Measurements from ENCODE around the gene KIF2C. TPM values are rescaled to one million over a fixed set of nuclear protein-coding genes. Genes with fewer than 3 reads are reported as not detected.

KIF2C gene
- total RNA-seq, 1 donor from 2014 or later, result 56.5 TPM

DNA sequence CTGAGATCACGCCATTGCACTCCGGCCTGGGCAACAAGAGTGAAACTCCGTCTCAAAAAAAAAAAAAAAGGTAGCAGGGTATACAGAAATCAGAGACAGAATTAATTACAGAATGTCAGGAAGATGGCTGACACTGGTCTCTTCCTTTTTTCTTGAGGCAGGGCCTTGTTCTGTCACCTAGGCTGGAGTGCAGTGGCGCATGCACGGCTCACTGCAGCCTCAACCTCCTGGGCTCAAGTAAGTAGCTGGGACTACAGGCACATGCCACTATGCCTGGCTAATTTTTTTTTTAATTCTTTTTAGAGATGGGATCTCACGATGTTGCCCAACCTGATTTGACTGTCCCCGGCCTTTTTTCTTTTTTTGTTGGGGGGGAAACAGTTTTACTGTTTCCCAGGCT lies 25.1 kb upstream of the KIF2C start:
- no peak for DNase-seq (ENCODE audit: extremely low spot score, unreplicated experiment)
- no peak overlapping the region for H3K4me3 Mint-ChIP-seq
- H3K9me3 Mint-ChIP-seq, result peaks cover 4% of the 10 kb centered on the region
- TF ChIP-seq, protein P1, sequence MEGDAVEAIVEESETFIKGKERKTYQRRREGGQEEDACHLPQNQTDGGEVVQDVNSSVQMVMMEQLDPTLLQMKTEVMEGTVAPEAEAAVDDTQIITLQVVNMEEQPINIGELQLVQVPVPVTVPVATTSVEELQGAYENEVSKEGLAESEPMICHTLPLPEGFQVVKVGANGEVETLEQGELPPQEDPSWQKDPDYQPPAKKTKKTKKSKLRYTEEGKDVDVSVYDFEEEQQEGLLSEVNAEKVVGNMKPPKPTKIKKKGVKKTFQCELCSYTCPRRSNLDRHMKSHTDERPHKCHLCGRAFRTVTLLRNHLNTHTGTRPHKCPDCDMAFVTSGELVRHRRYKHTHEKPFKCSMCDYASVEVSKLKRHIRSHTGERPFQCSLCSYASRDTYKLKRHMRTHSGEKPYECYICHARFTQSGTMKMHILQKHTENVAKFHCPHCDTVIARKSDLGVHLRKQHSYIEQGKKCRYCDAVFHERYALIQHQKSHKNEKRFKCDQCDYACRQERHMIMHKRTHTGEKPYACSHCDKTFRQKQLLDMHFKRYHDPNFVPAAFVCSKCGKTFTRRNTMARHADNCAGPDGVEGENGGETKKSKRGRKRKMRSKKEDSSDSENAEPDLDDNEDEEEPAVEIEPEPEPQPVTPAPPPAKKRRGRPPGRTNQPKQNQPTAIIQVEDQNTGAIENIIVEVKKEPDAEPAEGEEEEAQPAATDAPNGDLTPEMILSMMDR (conservative IDR thresholded peaks at IDR 0.05), result no peak
- H3K36me3 Mint-ChIP-seq, result peaks cover 4% of the 10 kb centered on the region
- peaks cover 6% of the 10 kb centered on the region for H3K4me1 Mint-ChIP-seq (ENCODE audit: unreplicated experiment)
- peaks cover 8% of the 10 kb centered on the region for H3K27me3 Mint-ChIP-seq
- peak overlapping the region; percentile 42 for H3K27ac Mint-ChIP-seq

DNA sequence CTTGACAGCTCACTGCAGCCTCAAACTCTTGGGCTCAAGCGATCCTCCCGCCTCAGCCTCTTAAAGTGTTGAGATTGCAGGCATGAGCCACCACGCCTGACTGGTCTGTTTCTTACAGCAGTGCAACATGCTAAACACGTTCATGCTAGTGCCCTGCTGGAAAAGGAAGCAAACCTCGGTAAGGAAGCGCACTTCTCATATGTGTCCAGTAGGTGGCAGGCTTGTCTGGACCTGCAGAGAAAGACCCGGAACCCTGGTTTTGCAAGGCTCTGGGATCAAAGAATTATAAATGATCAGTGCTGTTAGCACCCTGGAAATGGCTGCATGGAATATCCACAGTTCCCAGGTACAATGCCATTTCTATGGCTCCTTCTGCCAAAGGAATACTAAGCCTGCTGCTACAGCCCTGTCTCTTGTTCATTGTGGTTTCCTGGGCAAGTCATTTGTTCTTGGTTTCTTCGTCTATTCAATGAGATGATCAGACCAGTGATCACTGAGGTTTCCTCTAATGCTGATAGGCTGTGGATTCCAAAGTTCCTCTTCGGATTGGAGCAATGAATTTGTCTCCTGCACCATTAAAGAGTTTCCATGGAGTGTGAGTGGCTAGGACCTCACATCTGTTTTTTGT lies 24.6 kb upstream of the KIF2C start:
- Mint-ChIP-seq H3K27me3 (peaks cover 8% of the 10 kb centered on the region), H3K9me3 (peaks cover 4% of the 10 kb centered on the region), H3K27ac (peak overlapping the region; percentile 42), H3K4me3 (no peak overlapping the region), H3K4me1 (ENCODE audit: unreplicated experiment) (peaks cover 6% of the 10 kb centered on the region), H3K36me3 (peaks cover 4% of the 10 kb centered on the region)
- TF ChIP-seq, protein P1 (conservative IDR thresholded peaks at IDR 0.05), result peak; percentile 97
- DNase-seq (ENCODE audit: extremely low spot score, unreplicated experiment), result no peak

DNA sequence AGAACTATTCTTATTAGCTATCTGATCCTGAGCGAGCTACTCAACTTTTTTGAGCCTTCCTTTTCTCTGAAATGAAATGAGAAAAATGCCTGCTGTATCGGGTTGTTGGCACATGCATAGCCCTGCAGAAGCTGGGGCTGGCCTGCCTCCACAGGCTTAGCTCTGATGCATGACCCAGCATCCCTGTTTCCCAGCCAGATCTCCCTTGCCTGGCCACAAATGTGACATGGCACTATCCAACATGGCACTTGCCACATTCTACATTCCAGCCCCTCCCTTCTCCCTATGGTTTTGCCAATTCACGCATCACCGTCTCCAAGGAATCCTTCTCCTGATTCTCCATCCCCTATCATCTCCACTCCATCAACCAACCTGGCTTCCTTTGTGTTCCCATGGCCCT lies 22.5 kb upstream of the KIF2C start:
- Mint-ChIP-seq H3K27me3 (no peaks in the 10 kb centered on the region), H3K4me1 (ENCODE audit: unreplicated experiment) (peaks cover 6% of the 10 kb centered on the region)
- TF ChIP-seq, protein P1 (conservative IDR thresholded peaks at IDR 0.05), result no peak

DNA sequence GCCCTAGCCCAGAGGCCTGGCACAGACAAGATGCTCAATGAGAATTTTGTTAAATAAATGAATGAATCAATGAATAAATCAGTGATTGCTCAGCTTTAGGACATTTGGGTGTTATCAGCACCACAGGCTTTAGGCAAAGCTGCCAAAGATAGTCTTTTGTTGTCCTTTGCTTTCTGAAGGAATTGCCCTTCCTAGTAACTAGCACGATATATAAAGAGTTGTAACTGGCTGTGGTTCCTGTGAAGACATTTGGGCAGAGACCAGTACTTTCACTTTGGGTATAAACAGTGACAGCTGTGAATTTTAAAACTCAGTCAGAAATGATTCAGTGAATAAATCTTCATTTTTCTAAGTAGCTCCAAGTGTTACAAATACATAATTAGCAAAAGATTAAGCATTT lies 22.0 kb upstream of the KIF2C start:
- Mint-ChIP-seq H3K4me1 (ENCODE audit: unreplicated experiment) (peaks cover 6% of the 10 kb centered on the region), H3K36me3 (no peaks in the 10 kb centered on the region), H3K4me3 (no peak overlapping the region), H3K27ac (no peak overlapping the region), H3K27me3 (no peaks in the 10 kb centered on the region), H3K9me3 (no peaks in the 10 kb centered on the region)
- DNase-seq (ENCODE audit: extremely low spot score, unreplicated experiment), result no peak
- TF ChIP-seq, protein P1 (conservative IDR thresholded peaks at IDR 0.05), result no peak

More for the DNA sequence above, 22.5 kb upstream of the KIF2C start:
- H3K4me3 Mint-ChIP-seq, result no peak overlapping the region
- no peak overlapping the region for H3K27ac Mint-ChIP-seq
- DNase-seq (ENCODE audit: extremely low spot score, unreplicated experiment), result no peak
- no peaks in the 10 kb centered on the region for H3K36me3 Mint-ChIP-seq
- H3K9me3 Mint-ChIP-seq, result no peaks in the 10 kb centered on the region

DNA sequence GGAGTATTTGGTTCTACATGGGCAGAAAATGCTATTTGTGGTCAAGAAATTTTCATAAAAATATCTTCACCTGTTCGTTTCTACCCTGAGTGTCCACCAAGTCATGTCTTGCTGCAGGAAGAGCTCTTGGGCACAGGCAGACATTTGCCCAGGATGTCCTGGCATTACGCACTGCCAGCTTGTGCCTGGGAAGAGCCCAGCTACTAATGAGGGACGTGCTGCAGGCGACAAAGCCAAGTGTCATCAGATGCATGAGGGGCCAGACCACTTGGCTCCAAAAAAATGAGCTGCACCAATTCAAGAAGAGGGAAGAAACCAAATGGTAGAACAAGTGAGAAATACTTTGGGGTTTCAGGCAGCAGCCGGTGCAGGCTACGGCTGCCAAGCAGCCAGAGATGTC lies 21.5 kb upstream of the KIF2C start:
- Mint-ChIP-seq H3K27me3 (no peaks in the 10 kb centered on the region), H3K4me1 (ENCODE audit: unreplicated experiment) (peaks cover 6% of the 10 kb centered on the region), H3K9me3 (no peaks in the 10 kb centered on the region), H3K27ac (no peak overlapping the region), H3K4me3 (no peak overlapping the region), H3K36me3 (no peaks in the 10 kb centered on the region)
- DNase-seq (ENCODE audit: extremely low spot score, unreplicated experiment), result no peak
- TF ChIP-seq, protein P1 (conservative IDR thresholded peaks at IDR 0.05), result no peak
